HepG2 (cell line): Measurements from ENCODE around the gene PNKD. TPM values are rescaled to one million over a fixed set of nuclear protein-coding genes. Genes with fewer than 3 reads are reported as not detected.

Experiments
- CREB3 ChIP-seq: sonication (generic); formaldehyde crosslinking; IDR thresholded peaks from 2 replicates; pipeline ENCODE4 v1.5.0; 2020; ENCODE audit warnings: missing genetic modification reagents
- DNMT1 ChIP-seq: sonication (generic); formaldehyde crosslinking; IDR thresholded peaks from 2 replicates; pipeline ENCODE4 v1.5.1; 2020; ENCODE audit warnings: mild to moderate bottlenecking, missing genetic modification reagents
- HNF1A ChIP-seq, 2 experiments: sonication (generic) in 1 of 2; formaldehyde crosslinking in 1 of 2; IDR thresholded peaks; 2 replicates each; pipeline versions ENCODE4 v1.4.0 to v1.6.1; 2016 to 2020; ENCODE audit warnings: borderline replicate concordance in 1 of 2, low read depth in 1 of 2, mild to moderate bottlenecking in 1 of 2, missing genetic modification reagents in 1 of 2
- KLF13 ChIP-seq: sonication (generic); formaldehyde crosslinking; IDR thresholded peaks from 2 replicates; pipeline ENCODE4 v1.4.0; 2020; ENCODE audit warnings: mild to moderate bottlenecking, missing genetic modification reagents
- NFE2 ChIP-seq: sonication (generic); formaldehyde crosslinking; IDR thresholded peaks from 2 replicates; pipeline ENCODE4 v1.4.0; 2020; ENCODE audit warnings: missing genetic modification reagents
- NFRKB ChIP-seq: fragments of 450-650 bp; IDR thresholded peaks from 2 replicates; pipeline ENCODE4 v1.6.1; 2017
- PCBP1 ChIP-seq: fragments of 200-400 bp; formaldehyde crosslinking; IDR thresholded peaks from 2 replicates; pipeline ENCODE4 v1.6.1; 2017; ENCODE audit warnings: mild to moderate bottlenecking, low read depth, low read length, borderline replicate concordance
- SIX1 ChIP-seq: sonication (generic); formaldehyde crosslinking; IDR thresholded peaks from 2 replicates; pipeline ENCODE4 v1.4.0; 2020; ENCODE audit warnings: missing genetic modification reagents, borderline replicate concordance
- SOX5 ChIP-seq: IDR thresholded peaks from 2 replicates; pipeline ENCODE4 v1.6.1; 2016; ENCODE audit warnings: borderline replicate concordance
- XRCC5 ChIP-seq: fragments of 200-400 bp; formaldehyde crosslinking; optimal IDR thresholded peaks from 2 replicates; pipeline ENCODE3; 2017; ENCODE audit warnings: mild to moderate bottlenecking, low read length
- ZBTB1 ChIP-seq: sonication (generic); formaldehyde crosslinking; IDR thresholded peaks from 2 replicates; pipeline ENCODE4 v1.4.0; 2020; ENCODE audit warnings: missing genetic modification reagents, borderline replicate concordance
- ZBTB20 ChIP-seq: sonication (generic); formaldehyde crosslinking; IDR thresholded peaks from 2 replicates; pipeline ENCODE4 v1.8.1; 2023; ENCODE audit warnings: missing genetic modification reagents, low read depth, mild to moderate bottlenecking, borderline replicate concordance
- ZBTB38 ChIP-seq: sonication (generic); formaldehyde crosslinking; IDR thresholded peaks from 2 replicates; pipeline ENCODE4 v1.5.1; 2020; ENCODE audit warnings: mild to moderate bottlenecking, missing genetic modification reagents
- ZFP62 ChIP-seq: sonication (generic); formaldehyde crosslinking; IDR thresholded peaks from 2 replicates; pipeline ENCODE4 v1.4.0; 2020; ENCODE audit warnings: missing genetic modification reagents
- ZNF124 ChIP-seq: sonication (generic); formaldehyde crosslinking; IDR thresholded peaks from 2 replicates; pipeline ENCODE4 v1.4.0; 2020; ENCODE audit warnings: missing genetic modification reagents
- ZNF317 ChIP-seq: sonication (generic); formaldehyde crosslinking; IDR thresholded peaks from 2 replicates; pipeline ENCODE4 v1.5.0; 2020; ENCODE audit warnings: mild to moderate bottlenecking, missing genetic modification reagents
- ZNF383 ChIP-seq: sonication (generic); formaldehyde crosslinking; IDR thresholded peaks from 2 replicates; pipeline ENCODE4 v1.4.0; 2020; ENCODE audit warnings: missing genetic modification reagents, mild to moderate bottlenecking, borderline replicate concordance
- ZNF547 ChIP-seq: sonication (generic); formaldehyde crosslinking; IDR thresholded peaks from 2 replicates; pipeline ENCODE4 v1.5.1; 2020; ENCODE audit warnings: mild to moderate bottlenecking, missing genetic modification reagents
- ZNF598 ChIP-seq: sonication (generic); formaldehyde crosslinking; IDR thresholded peaks from 2 replicates; pipeline ENCODE4 v1.5.1; 2020; ENCODE audit warnings: mild to moderate bottlenecking, missing genetic modification reagents, borderline replicate concordance
- ZSCAN20 ChIP-seq: sonication (generic); formaldehyde crosslinking; IDR thresholded peaks from 2 replicates; pipeline ENCODE4 v1.4.0; 2020; ENCODE audit warnings: missing genetic modification reagents, mild to moderate bottlenecking, borderline replicate concordance
- polyA plus RNA-seq, 8 experiments: library from polyadenylated mRNA; depleted of rRNA in 3 of 8; stranded (reverse) in 7 of 8; unstranded in 1 of 8; fragments of >200 nt; fragmentation: Illumina TruSeq in 4 of 8; extraction: Trizol in 4 of 8; gene quantifications; 2 replicates each; pipeline versions ENCODE4 v1.2.1 to v1.2.3, GENCODE V29; 2011 to 2016; ENCODE audit warnings: low read depth in 4 of 8, missing spikeins in 1 of 8, mixed read lengths in 1 of 8; ENCODE audit not compliant: insufficient read depth in 1 of 8
- total RNA-seq, 5 experiments: library from RNA; depleted of rRNA; stranded (reverse); fragments of >200 nt; fragmentation: Illumina TruSeq; extraction: Trizol; gene quantifications; 2 replicates each; pipeline ENCODE4 v1.2.3, GENCODE V29; 2016; ENCODE audit warnings: low read depth in 1 of 5

Gene PNKD
- total and polyA plus RNA-seq, 2 of the 13 experiments (the other 11 are each of a cell fraction or from before 2014, with no cell fraction given) = 55.9 to 80.4 TPM

- TF ChIP-seq ZSCAN20 = no peak
- TF ChIP-seq NFRKB = no peak
- peak; percentile 49; the same call in 1 of the 2 replicates for TF ChIP-seq ZNF547 (CRISPR knock-in tag)
- TF ChIP-seq ZBTB38 (CRISPR knock-in tag) = peak; percentile 62; the same call in 1 of the 2 replicates
- no peak for TF ChIP-seq ZNF598
- no peak for TF ChIP-seq NFE2
- TF ChIP-seq SIX1 (CRISPR knock-in tag) = peak; percentile 58; the same call in 1 of the 2 replicates
- TF ChIP-seq ZBTB1 (CRISPR knock-in tag) = no peak
- peak; percentile 65 for TF ChIP-seq XRCC5
- TF ChIP-seq DNMT1 (CRISPR knock-in tag) = no peak
- TF ChIP-seq SOX5 (CRISPR knock-in tag) = no peak; the same call in 1 of the 2 replicates
- peak; percentile 30; the same call in 1 of the 2 replicates for TF ChIP-seq ZBTB20 (CRISPR knock-in tag)
- no peak for TF ChIP-seq HNF1A (IDR thresholded peaks at IDR 0.05; ENCODE audit: low read depth)
- TF ChIP-seq HNF1A (CRISPR knock-in tag; IDR thresholded peaks at IDR 0.05; ENCODE audit: borderline replicate concordance) = peak; percentile 56; the same call in 1 of the 2 replicates
- TF ChIP-seq KLF13 (CRISPR knock-in tag) = 0 out of 2 replicates have a peak, but pooled peaks have one; percentile 1
- TF ChIP-seq ZNF383 (CRISPR knock-in tag) = peak; percentile 90; the same call in 1 of the 2 replicates
- 0 out of 2 replicates have a peak, but pooled peaks have one; percentile 13 for TF ChIP-seq PCBP1
- no peak for TF ChIP-seq ZNF124 (CRISPR knock-in tag)
- no peak for TF ChIP-seq ZFP62 (CRISPR knock-in tag)
- TF ChIP-seq CREB3 (CRISPR knock-in tag) = no peak
- TF ChIP-seq ZNF317 (CRISPR knock-in tag) = peak; percentile 82; the same call in 1 of the 2 replicates
Observed at GRCh38 chr2:218323526-218324472, 53.5 kb downstream of the PNKD start (continued).
